OCI-LY7 (cell line): ENCODE measurements around the gene ABCC1. TPM values are rescaled to one million over a fixed set of nuclear protein-coding genes. Genes with fewer than 3 reads are reported as not detected.
A peak's percentile ranks its signal among the peaks of the same experiment; 100 is the strongest.

Experiments
- BruUV-seq: library from RNA; stranded (reverse); fragments of 400-500 nt; replicated peaks from 2 replicates; lab custom pipeline; 2021; lab: Mats Ljungman, UMichigan
- CTCF ChIA-PET: fragments of 300-600 bp; sonication (Branson Sonifier 250); formaldehyde crosslinking; loops from one replicate; lab custom pipeline; 2022; ENCODE audit warnings: antibody characterized with exemption; ENCODE audit not compliant: unreplicated experiment; lab: Charles Lee
- POLR2A ChIA-PET: fragments of 300-600 bp; sonication (Branson Sonifier 250); formaldehyde crosslinking; loops from one replicate; lab custom pipeline; 2022; ENCODE audit warnings: antibody characterized with exemption; lab: Charles Lee
- DNase-seq: peaks from one replicate; pipeline ENCODE4 v3.0.0-alpha.2; 2015; ENCODE audit warnings: low spot score
- H2AFZ ChIP-seq: fragments of 200-600 bp; sonication (generic), shearing (Covaris generic); 2 replicates; pipeline ENCODE4 v1.6.1; 2014; ENCODE audit warnings: mild to moderate bottlenecking, antibody characterized with exemption, low read length, moderate library complexity
- H3K27ac ChIP-seq: fragments of 200-600 bp; sonication (generic); 2 replicates; pipeline ENCODE4 v1.5.1; 2014; ENCODE audit warnings: mixed run types, low read depth, mild to moderate bottlenecking, moderate library complexity, low read length, inconsistent platforms; ENCODE audit not compliant: poor library complexity, severe bottlenecking
- H3K36me3 ChIP-seq: fragments of 200-600 bp; sonication (generic); 2 replicates; pipeline ENCODE4 v1.6.1; 2014; ENCODE audit warnings: mild to moderate bottlenecking, antibody characterized with exemption, low read length, moderate library complexity, mixed read lengths; ENCODE audit not compliant: insufficient read depth
- H3K4me1 ChIP-seq: fragments of 200-600 bp; sonication (generic); 2 replicates; pipeline ENCODE4 v1.5.1; 2014; ENCODE audit warnings: mild to moderate bottlenecking, low read length; ENCODE audit not compliant: insufficient read depth, poor library complexity, severe bottlenecking
- H3K4me2 ChIP-seq: fragments of 200-600 bp; sonication (generic); 2 replicates; pipeline ENCODE4 v1.6.1; 2014; ENCODE audit warnings: mild to moderate bottlenecking, low read length
- H3K4me3 ChIP-seq: fragments of 200-600 bp; sonication (generic); 2 replicates; pipeline ENCODE4 v1.5.1; 2014; ENCODE audit warnings: mild to moderate bottlenecking, low read depth, low read length; ENCODE audit not compliant: poor library complexity, severe bottlenecking
- H3K79me2 ChIP-seq: fragments of 200-600 bp; sonication (generic); 2 replicates; pipeline ENCODE4 v1.6.1; 2016; ENCODE audit warnings: low read depth, mild to moderate bottlenecking, low read length, moderate library complexity, mixed read lengths; ENCODE audit not compliant: insufficient read depth
- H3K9me2 ChIP-seq: fragments of 200-600 bp; sonication (generic); 2 replicates; pipeline ENCODE4 v1.6.1; 2016; ENCODE audit warnings: mild to moderate bottlenecking, low read length, mixed read lengths; ENCODE audit not compliant: insufficient read depth
- H3K9me3 ChIP-seq: fragments of 200-600 bp; sonication (generic); 2 replicates; pipeline ENCODE4 v1.6.1; 2014; ENCODE audit warnings: mild to moderate bottlenecking, mixed run types, low read length, mixed read lengths
- H4K20me1 ChIP-seq: fragments of 200-600 bp; sonication (generic); 2 replicates; pipeline ENCODE4 v1.6.1; 2014; ENCODE audit warnings: mild to moderate bottlenecking, antibody characterized with exemption, low read length, moderate library complexity, mixed read lengths; ENCODE audit not compliant: insufficient read depth
- EZH2phosphoT487 ChIP-seq: fragments of 200-600 bp; sonication (generic); IDR thresholded peaks from 2 replicates; pipeline ENCODE4 v1.6.1; 2018; ENCODE audit warnings: low read depth, borderline replicate concordance, mild to moderate bottlenecking, mixed run types, antibody characterized with exemption, low read length, moderate library complexity, mixed read lengths
- intact Hi-C: fragments of 100-400 bp; cut with micrococcal nuclease; formaldehyde crosslinking; loops from one replicate; pipeline ENCODE4 v1.10.0; 2022; ENCODE audit not compliant: unreplicated experiment
- total RNA-seq, 2 experiments: library from RNA; depleted of rRNA in 1 of 2; stranded (reverse); fragments of >200 nt in 1 of 2; shearing (Covaris generic) in 1 of 2; gene quantifications; 2 replicates each; pipeline ENCODE4 v1.2.3, GENCODE V29; 2014 to 2022
- TF ChIP-seq, protein P1 (sequence below): fragments of 200-600 bp; sonication (generic); conservative IDR thresholded peaks from 2 replicates; pipeline ENCODE4 v1.5.1; 2014; ENCODE audit warnings: mild to moderate bottlenecking, antibody characterized with exemption, low read length, moderate library complexity, mixed read lengths

Gene ABCC1
- total RNA-seq, 2 experiments from 2014 or later: 39.9 to 71.8 TPM

DNA sequence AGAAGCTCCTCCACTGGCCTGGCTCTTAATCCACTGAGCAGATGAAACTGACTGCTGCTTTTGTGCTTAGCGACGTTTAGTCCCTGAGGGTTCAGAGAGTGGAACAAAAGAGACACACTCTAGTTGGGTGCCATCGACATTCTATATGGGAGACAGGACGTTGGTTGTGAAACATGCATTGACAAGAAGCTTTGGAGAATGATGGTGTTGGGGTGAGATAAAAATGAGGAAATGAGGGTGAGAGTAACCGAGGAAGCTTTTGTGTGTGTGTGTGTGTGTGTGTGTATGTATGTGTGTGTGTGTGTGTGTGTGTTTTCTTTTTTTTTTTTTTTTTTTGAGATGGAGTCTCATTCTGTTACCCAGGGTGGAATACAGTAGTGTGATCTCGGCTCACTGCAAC is 89.5 kb downstream of the ABCC1 start:
- H3K9me3 ChIP-seq: no peaks in the 10 kb centered on the region
- no peaks in the 10 kb centered on the region for H3K79me2 ChIP-seq
- no peaks in the 10 kb centered on the region for H3K9me2 ChIP-seq
- H3K4me1 ChIP-seq: peaks cover 20% of the 10 kb centered on the region
- DNase-seq: peak; percentile 43
- peaks cover 93% of the 10 kb centered on the region for H3K36me3 ChIP-seq
- ChIA-PET POLR2A (interaction anchor here (1.0 kb wide), 1 partner anchor 17 kb away, joined by 3 read pairs; no protein-coding TSS in a partner anchor), CTCF (no interaction called here)
- H3K4me3 ChIP-seq: no peak overlapping the region
- H3K4me2 ChIP-seq: peak overlapping the region; percentile 19
- no peaks in the 10 kb centered on the region for H4K20me1 ChIP-seq
- intact Hi-C loops: no loop called here
- no TSS peak for BruUV-seq
- TF ChIP-seq, protein P1, sequence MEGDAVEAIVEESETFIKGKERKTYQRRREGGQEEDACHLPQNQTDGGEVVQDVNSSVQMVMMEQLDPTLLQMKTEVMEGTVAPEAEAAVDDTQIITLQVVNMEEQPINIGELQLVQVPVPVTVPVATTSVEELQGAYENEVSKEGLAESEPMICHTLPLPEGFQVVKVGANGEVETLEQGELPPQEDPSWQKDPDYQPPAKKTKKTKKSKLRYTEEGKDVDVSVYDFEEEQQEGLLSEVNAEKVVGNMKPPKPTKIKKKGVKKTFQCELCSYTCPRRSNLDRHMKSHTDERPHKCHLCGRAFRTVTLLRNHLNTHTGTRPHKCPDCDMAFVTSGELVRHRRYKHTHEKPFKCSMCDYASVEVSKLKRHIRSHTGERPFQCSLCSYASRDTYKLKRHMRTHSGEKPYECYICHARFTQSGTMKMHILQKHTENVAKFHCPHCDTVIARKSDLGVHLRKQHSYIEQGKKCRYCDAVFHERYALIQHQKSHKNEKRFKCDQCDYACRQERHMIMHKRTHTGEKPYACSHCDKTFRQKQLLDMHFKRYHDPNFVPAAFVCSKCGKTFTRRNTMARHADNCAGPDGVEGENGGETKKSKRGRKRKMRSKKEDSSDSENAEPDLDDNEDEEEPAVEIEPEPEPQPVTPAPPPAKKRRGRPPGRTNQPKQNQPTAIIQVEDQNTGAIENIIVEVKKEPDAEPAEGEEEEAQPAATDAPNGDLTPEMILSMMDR: no peak
- TF ChIP-seq EZH2phosphoT487: no peak
- H2AFZ ChIP-seq: no peak overlapping the region
- H3K27ac ChIP-seq: peak overlapping the region; percentile 49

GRCh38 chr16:16041196-16041892 is 91.9 kb downstream of the ABCC1 start:
- no TSS peak for BruUV-seq
- Histone ChIP-seq H2AFZ (no peak overlapping the region), H3K9me2 (no peaks in the 10 kb centered on the region), H3K9me3 (no peaks in the 10 kb centered on the region), H3K4me2 (no peak overlapping the region), H3K79me2 (no peaks in the 10 kb centered on the region), H3K4me1 (peaks cover 20% of the 10 kb centered on the region), H3K4me3 (no peak overlapping the region), H3K27ac (no peak overlapping the region), H4K20me1 (no peaks in the 10 kb centered on the region), H3K36me3 (peaks cover 93% of the 10 kb centered on the region)
- ChIA-PET CTCF (interaction anchor here (0.7 kb wide), 1 partner anchor 55 kb away, joined by 3 read pairs; no protein-coding TSS in a partner anchor), POLR2A (no interaction called here)
- intact Hi-C loops: no loop called here
- no peak for DNase-seq
- TF ChIP-seq EZH2phosphoT487: no peak
- TF ChIP-seq, protein P1: no peak

DNA sequence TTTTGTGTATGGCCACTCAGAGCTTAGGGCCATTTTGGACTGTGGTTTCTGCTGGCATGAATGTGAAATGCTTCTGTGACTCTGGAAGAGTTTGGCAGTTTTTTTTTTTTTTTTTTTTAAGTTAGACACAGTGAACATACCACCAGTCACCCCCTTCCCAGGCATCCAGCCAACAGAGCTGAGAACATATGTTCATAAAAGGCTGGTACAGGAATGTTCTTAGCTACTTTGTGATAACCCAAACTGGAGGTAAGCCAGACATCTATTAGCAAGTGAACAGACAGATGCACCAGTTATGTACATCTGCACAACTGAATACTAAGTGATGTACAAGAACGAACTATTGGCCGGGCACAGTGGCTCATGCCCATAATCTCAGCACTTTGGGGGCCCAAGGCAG is 92.7 kb downstream of the ABCC1 start:
- POLR2A ChIA-PET: no interaction called here

More for the DNA sequence above, 92.7 kb downstream of the ABCC1 start:
- TF ChIP-seq EZH2phosphoT487: no peak
- TF ChIP-seq, protein P1: no peak
- Histone ChIP-seq H2AFZ (no peak overlapping the region), H3K9me3 (no peaks in the 10 kb centered on the region), H3K36me3 (peaks cover 93% of the 10 kb centered on the region), H3K4me1 (peaks cover 20% of the 10 kb centered on the region), H4K20me1 (no peaks in the 10 kb centered on the region), H3K27ac (no peak overlapping the region), H3K4me2 (no peak overlapping the region), H3K9me2 (no peaks in the 10 kb centered on the region), H3K79me2 (no peaks in the 10 kb centered on the region), H3K4me3 (no peak overlapping the region)
- intact Hi-C loops: no loop called here
- DNase-seq: no peak
- no TSS peak for BruUV-seq
- CTCF ChIA-PET: no interaction called here
